ENCODE measurements around the gene THBS1.

Gene THBS1

GRCh38 chr15:39640665-39641064, 59.8 kb downstream of the THBS1 start:
- no peak for DNase-seq

GRCh38 chr15:39641191-39641889, 60.5 kb downstream of the THBS1 start:
- no peak for DNase-seq

GRCh38 chr15:39642011-39642640, 61.2 kb downstream of the THBS1 start:
- DNase-seq: no peak

GRCh38 chr15:39643727-39644126, 62.8 kb downstream of the THBS1 start:
- no peak for DNase-seq

GRCh38 chr15:39644136-39644535, 63.3 kb downstream of the THBS1 start:
- DNase-seq: no peak

GRCh38 chr15:39645138-39645975, 64.5 kb downstream of the THBS1 start:
- no peak for DNase-seq

GRCh38 chr15:39645976-39646257, 65.0 kb downstream of the THBS1 start:
- no peak for DNase-seq

- DNase-seq: no peak
These were observed 65.5 kb downstream of the THBS1 start for GRCh38 chr15:39646425-39646824.
